ENCODE measurements around the gene RNU2-63P. TPM values are rescaled to one million over a fixed set of nuclear protein-coding genes. Genes with fewer than 3 reads are reported as not detected.

RNU2-63P gene
- total RNA-seq, 4 donors from 2014 or later = not detected

DNA sequence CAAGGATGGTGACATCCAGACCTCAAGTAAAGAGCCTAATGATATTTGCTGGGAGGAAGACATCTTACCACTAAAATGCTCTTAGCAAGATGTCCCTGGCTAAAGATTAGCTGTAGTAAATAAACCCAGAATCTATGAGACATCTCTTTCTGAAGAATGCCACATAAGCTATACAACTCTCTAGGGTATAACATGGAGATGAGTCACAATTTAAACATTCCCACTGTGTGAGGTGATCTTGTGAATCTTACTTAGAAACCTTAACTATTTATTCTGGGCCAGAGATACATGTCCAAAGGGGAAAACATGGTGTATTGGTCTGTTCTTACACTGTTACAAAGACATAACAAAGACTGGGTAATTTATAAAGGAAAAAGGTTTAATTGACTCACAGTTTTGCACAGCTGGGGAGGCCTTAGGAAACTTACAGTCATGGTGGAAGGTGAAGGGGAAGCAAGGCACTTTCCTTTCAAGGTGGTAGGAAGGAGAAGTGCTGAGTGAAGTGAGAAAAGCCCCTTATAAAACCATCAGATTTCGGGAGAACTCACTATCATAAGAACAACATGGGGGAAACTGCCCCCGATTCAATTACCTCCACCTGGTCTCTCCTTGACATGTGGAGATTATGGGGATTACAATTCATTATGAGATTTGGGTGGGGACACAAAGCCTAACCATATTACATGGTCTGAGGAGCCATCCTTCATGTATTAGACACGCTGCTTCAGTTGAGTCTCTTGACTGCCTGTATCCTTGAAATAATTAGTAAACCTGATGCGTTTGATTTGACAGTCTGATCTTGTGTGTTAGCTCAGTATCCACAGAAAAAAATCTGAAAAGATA, 22.1 kb upstream of the RNU2-63P start:
- Histone ChIP-seq H3K27me3 (no peaks in the 10 kb centered on the region), H3K27ac (no peak overlapping the region), H3K36me3 (peaks cover 0 to 23% (median 3%) of the 10 kb centered on the region in 4 donors), H3K4me3 (no peak overlapping the region), H3K4me1 (peaks cover 0 to 10% (median 0%) of the 10 kb centered on the region in 4 donors), H3K9me3 (no peaks in the 10 kb centered on the region)
- in situ Hi-C loops (cut with MboI; ENCODE audit: low pct_ligation_motif_present in 1 of 4, low pct_unique_long_range_greater_than_20kb in 1 of 4, low sequenced_read_pairs in 3 of 4) (no loop called here), intact Hi-C loops (cut with DNase I; ENCODE audit: low total_unique reads) (no loop called here)
- no peak for DNase-seq
- WGBS, 2 donors (ENCODE audit: low coverage in 1 of 2) = 92 to 96% methylated on average over 4 of the region's 4 CpGs
- TF ChIP-seq EP300 (IDR thresholded peaks at IDR 0.05; ENCODE audit: low read depth) = no peak
- TF ChIP-seq POLR2AphosphoS5 (IDR thresholded peaks at IDR 0.05) = no peak
- TF ChIP-seq POLR2A (IDR thresholded peaks at IDR 0.05) = no peak
- TF ChIP-seq, protein P1, sequence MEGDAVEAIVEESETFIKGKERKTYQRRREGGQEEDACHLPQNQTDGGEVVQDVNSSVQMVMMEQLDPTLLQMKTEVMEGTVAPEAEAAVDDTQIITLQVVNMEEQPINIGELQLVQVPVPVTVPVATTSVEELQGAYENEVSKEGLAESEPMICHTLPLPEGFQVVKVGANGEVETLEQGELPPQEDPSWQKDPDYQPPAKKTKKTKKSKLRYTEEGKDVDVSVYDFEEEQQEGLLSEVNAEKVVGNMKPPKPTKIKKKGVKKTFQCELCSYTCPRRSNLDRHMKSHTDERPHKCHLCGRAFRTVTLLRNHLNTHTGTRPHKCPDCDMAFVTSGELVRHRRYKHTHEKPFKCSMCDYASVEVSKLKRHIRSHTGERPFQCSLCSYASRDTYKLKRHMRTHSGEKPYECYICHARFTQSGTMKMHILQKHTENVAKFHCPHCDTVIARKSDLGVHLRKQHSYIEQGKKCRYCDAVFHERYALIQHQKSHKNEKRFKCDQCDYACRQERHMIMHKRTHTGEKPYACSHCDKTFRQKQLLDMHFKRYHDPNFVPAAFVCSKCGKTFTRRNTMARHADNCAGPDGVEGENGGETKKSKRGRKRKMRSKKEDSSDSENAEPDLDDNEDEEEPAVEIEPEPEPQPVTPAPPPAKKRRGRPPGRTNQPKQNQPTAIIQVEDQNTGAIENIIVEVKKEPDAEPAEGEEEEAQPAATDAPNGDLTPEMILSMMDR (IDR thresholded peaks at IDR 0.05) = no peak

DNA sequence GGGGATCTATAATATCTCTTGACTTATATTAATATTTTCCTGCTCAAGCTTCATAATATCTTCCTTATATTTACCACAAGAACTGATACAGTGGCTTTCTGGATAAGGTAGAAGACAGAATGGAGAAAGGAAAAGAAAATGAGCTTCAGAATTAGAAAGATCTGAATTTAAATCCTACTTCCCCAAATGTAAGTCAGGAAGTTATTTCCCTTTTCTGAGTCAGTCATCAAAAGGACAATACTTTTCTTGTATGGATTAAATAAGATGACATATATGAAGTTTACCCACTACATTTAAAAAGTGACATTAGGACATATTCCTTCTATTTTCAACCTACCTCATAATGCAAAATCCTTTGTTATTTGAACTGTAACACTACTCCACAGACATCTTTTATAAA, 20.3 kb upstream of the RNU2-63P start:
- intact Hi-C loops (cut with DNase I; ENCODE audit: low total_unique reads) = no loop called here

DNA sequence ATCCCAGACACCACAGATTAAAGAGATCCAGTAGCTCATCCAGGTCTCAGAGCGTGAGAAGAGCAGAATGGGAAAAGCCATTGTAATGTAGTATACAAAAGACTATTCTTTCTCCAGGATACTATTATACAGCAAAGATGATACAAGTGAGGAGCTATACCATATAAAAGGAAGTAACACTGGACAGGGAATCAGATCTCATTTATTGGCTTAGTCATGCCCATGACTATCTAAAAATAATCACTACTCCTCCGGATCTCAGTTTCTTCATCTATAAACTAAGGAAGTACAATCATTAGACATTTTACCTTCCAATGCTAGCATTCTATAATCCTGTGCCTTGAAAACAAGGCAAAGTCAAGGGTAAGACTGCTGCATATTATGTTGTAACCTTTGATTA, 19.8 kb upstream of the RNU2-63P start:
- WGBS, 2 donors (ENCODE audit: low coverage in 1 of 2) = 57 to 88% methylated on average over 1 to 2 of the region's 2 CpGs
- no peak for TF ChIP-seq POLR2AphosphoS5 (IDR thresholded peaks at IDR 0.05)
- TF ChIP-seq, protein P1 (IDR thresholded peaks at IDR 0.05) = no peak
- no peak for TF ChIP-seq EP300 (IDR thresholded peaks at IDR 0.05; ENCODE audit: low read depth)
- TF ChIP-seq POLR2A (IDR thresholded peaks at IDR 0.05) = no peak

More for the DNA sequence above, 20.3 kb upstream of the RNU2-63P start:
- Histone ChIP-seq H3K4me3 (no peak overlapping the region), H3K4me1 (peaks cover 0 to 10% (median 0%) of the 10 kb centered on the region in 4 donors), H3K27ac (no peak overlapping the region), H3K36me3 (peaks cover 0 to 38% (median 8%) of the 10 kb centered on the region in 4 donors), H3K9me3 (no peaks in the 10 kb centered on the region), H3K27me3 (no peaks in the 10 kb centered on the region)
- TF ChIP-seq, protein P1 (IDR thresholded peaks at IDR 0.05) = no peak
- TF ChIP-seq POLR2AphosphoS5 (IDR thresholded peaks at IDR 0.05) = no peak
- TF ChIP-seq POLR2A (IDR thresholded peaks at IDR 0.05) = no peak
- TF ChIP-seq EP300 (IDR thresholded peaks at IDR 0.05; ENCODE audit: low read depth) = no peak
- in situ Hi-C loops (cut with MboI; ENCODE audit: low pct_ligation_motif_present in 1 of 4, low pct_unique_long_range_greater_than_20kb in 1 of 4, low sequenced_read_pairs in 3 of 4) = no loop called here
- DNase-seq = no peak

GRCh38 chr2:88032070-88032702, 15.8 kb upstream of the RNU2-63P start:
- 94 to 95% methylated on average over 6 to 7 of the region's 7 CpGs for WGBS, 2 donors (ENCODE audit: low coverage in 1 of 2)
- Histone ChIP-seq H3K27me3 (no peaks in the 10 kb centered on the region), H3K4me1 (peaks cover 0 to 9% (median 0%) of the 10 kb centered on the region in 4 donors), H3K27ac (no peak overlapping the region), H3K4me3 (no peak overlapping the region), H3K9me3 (no peaks in the 10 kb centered on the region), H3K36me3 (peaks cover 0 to 71% (median 17%) of the 10 kb centered on the region in 4 donors)
- in situ Hi-C loops (cut with MboI; ENCODE audit: low pct_ligation_motif_present in 1 of 4, low pct_unique_long_range_greater_than_20kb in 1 of 4, low sequenced_read_pairs in 3 of 4) = no loop called here
- intact Hi-C loops (cut with DNase I; ENCODE audit: low total_unique reads) = no loop called here
- no peak for DNase-seq
- TF ChIP-seq POLR2A (IDR thresholded peaks at IDR 0.05) (no peak), POLR2AphosphoS5 (IDR thresholded peaks at IDR 0.05) (no peak), EP300 (IDR thresholded peaks at IDR 0.05; ENCODE audit: low read depth) (no peak)
- TF ChIP-seq, protein P1 (IDR thresholded peaks at IDR 0.05) = no peak

More for the DNA sequence above, 19.8 kb upstream of the RNU2-63P start:
- Histone ChIP-seq H3K4me1 (peaks cover 0 to 10% (median 0%) of the 10 kb centered on the region in 4 donors), H3K27ac (no peak overlapping the region), H3K36me3 (peaks cover 0 to 42% (median 8%) of the 10 kb centered on the region in 4 donors), H3K4me3 (no peak overlapping the region), H3K9me3 (no peaks in the 10 kb centered on the region), H3K27me3 (no peaks in the 10 kb centered on the region)
- no peak for DNase-seq
- intact Hi-C loops (cut with DNase I; ENCODE audit: low total_unique reads) (no loop called here), in situ Hi-C loops (cut with MboI; ENCODE audit: low pct_ligation_motif_present in 1 of 4, low pct_unique_long_range_greater_than_20kb in 1 of 4, low sequenced_read_pairs in 3 of 4) (no loop called here)

Data from transverse colon (tissue), 4 donors.